Uterus (tissue), 4 donors: ENCODE measurements around the gene IL15RA. TPM values are rescaled to one million over a fixed set of nuclear protein-coding genes. Genes with fewer than 3 reads are reported as not detected.
"Not testable (repeated sequence)": the region's sequence is repeated elsewhere in the genome, so short reads cannot be mapped to it uniquely, and the experiment has no call there.

ENCODE experiments used
- DNase-seq, 2 donors: peaks; one replicate each; pipeline ENCODE4 v3.0.0-alpha.2; 2019 to 2020
- H3K27ac ChIP-seq, 2 donors: fragments of 200-600 bp; sonication (generic); 1 replicate in 1 of 2; 2 replicates in 1 of 2; pipeline ENCODE4 v1.5.1; 2016 to 2018
- H3K27me3 ChIP-seq, 2 donors: fragments of 200-600 bp; sonication (generic); one replicate each; pipeline ENCODE4 v1.5.1; 2018 to 2019; ENCODE audit warnings: control low read depth in 1 of 2
- H3K36me3 ChIP-seq, 2 donors: fragments of 200-600 bp; sonication (generic); one replicate each; pipeline ENCODE4 v1.5.1; 2019; ENCODE audit warnings: control low read depth in 1 of 2
- H3K4me1 ChIP-seq, 2 donors: fragments of 200-600 bp; sonication (generic); one replicate each; pipeline ENCODE4 v1.5.1; 2018 to 2019; ENCODE audit warnings: control low read depth in 1 of 2
- H3K4me3 ChIP-seq, 2 donors: fragments of 200-600 bp; sonication (generic); 1 replicate in 1 of 2; 2 replicates in 1 of 2; pipeline ENCODE4 v1.5.1; 2018 to 2019; ENCODE audit warnings: mild to moderate bottlenecking in 1 of 2
- H3K9me3 ChIP-seq, 2 donors: fragments of 200-600 bp; sonication (generic); one replicate each; pipeline ENCODE4 v1.5.1; 2019; ENCODE audit warnings: control low read depth in 1 of 2
- POLR2A ChIP-seq, 2 donors: fragments of 450-650 bp; IDR thresholded peaks; one replicate each; pipeline ENCODE4 v1.6.1; 2016; ENCODE audit warnings: antibody characterized with exemption in 2 of 2, mild to moderate bottlenecking in 1 of 2, moderate library complexity in 1 of 2
- intact Hi-C: fragments of 100-400 bp; cut with DNase I; formaldehyde crosslinking; loops from one replicate; pipeline ENCODE4 v1.15.1; 2023; ENCODE audit warnings: low total_unique reads
- total RNA-seq, 4 donors: library from RNA; depleted of rRNA in 3 of 4; stranded (reverse); fragments of >200 nt in 3 of 4; gene quantifications; one replicate each; pipeline versions ENCODE4 v1.1.0 to v1.2.4, GENCODE V29; 2014 to 2023
- TF ChIP-seq, protein P1 (sequence below), 4 experiments: fragments of 200-600 bp in 2 of 4; fragments of 450-650 bp in 2 of 4; sonication (generic) in 2 of 4; IDR thresholded peaks; one replicate each; pipeline ENCODE4 v1.5.1; 2016 to 2019; ENCODE audit warnings: antibody characterized with exemption in 4 of 4, mild to moderate bottlenecking in 2 of 4, moderate library complexity in 1 of 4
- donor health status: DM: yes; HTN: yes; CAD: no.

Gene IL15RA
- total RNA-seq, 4 donors from 2014 or later = 1.6 to 42.5 (median 31.9) TPM

DNA sequence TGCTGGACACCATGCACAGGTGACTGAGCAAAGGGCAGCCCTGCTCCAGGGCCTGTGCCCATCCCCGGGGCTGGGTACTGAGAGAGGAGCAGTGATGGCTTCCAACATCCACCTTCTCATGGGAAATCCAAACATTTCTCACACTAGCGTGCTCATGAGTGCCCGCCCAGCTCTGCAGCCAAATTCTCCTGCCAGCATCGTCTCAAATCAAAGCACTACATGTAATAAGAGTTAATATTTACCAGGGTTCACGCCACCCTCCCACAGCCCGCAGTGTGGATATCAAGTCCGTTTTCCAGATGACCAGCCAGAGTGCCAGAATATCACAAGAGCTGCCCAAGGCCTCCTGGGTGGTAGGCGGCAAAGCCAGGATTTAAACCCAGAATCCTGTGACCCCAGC, 12.1 kb downstream of the IL15RA start:
- Histone ChIP-seq H3K4me3 (no peak overlapping the region), H3K36me3 (no peaks in the 10 kb centered on the region), H3K4me1 (no peaks in the 10 kb centered on the region), H3K27ac (no peak overlapping the region), H3K27me3 (no peaks in the 10 kb centered on the region), H3K9me3 (no peaks in the 10 kb centered on the region)
- no peak for TF ChIP-seq POLR2A (IDR thresholded peaks at IDR 0.05)
- TF ChIP-seq, protein P1, sequence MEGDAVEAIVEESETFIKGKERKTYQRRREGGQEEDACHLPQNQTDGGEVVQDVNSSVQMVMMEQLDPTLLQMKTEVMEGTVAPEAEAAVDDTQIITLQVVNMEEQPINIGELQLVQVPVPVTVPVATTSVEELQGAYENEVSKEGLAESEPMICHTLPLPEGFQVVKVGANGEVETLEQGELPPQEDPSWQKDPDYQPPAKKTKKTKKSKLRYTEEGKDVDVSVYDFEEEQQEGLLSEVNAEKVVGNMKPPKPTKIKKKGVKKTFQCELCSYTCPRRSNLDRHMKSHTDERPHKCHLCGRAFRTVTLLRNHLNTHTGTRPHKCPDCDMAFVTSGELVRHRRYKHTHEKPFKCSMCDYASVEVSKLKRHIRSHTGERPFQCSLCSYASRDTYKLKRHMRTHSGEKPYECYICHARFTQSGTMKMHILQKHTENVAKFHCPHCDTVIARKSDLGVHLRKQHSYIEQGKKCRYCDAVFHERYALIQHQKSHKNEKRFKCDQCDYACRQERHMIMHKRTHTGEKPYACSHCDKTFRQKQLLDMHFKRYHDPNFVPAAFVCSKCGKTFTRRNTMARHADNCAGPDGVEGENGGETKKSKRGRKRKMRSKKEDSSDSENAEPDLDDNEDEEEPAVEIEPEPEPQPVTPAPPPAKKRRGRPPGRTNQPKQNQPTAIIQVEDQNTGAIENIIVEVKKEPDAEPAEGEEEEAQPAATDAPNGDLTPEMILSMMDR (IDR thresholded peaks at IDR 0.05) = no peak
- intact Hi-C loops = no loop called here
- no peak for DNase-seq

DNA sequence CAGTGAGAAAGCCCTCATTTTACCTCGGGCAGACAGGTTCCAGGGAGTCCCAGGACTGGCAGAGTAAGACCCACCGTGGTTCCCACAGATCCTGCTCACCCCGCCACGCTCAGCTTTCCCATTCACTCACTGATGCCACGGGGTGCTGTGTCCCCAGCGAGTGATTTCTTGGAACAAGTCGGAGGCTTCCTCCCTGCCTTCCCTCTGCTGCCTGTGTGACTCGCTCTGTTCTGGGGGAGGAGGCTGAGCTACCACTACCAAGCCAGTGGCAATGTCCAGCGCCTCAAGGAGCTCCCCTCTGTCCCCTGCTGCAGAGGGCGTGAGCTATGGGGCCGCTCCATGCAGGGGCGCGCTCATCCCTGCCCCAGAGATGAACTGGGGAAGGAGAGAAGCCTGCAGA, 12.6 kb downstream of the IL15RA start:
- Histone ChIP-seq H3K36me3 (no peaks in the 10 kb centered on the region), H3K4me1 (no peaks in the 10 kb centered on the region), H3K4me3 (no peak overlapping the region), H3K27me3 (no peaks in the 10 kb centered on the region), H3K27ac (no peak overlapping the region), H3K9me3 (no peaks in the 10 kb centered on the region)
- TF ChIP-seq POLR2A (IDR thresholded peaks at IDR 0.05) = no peak
- TF ChIP-seq, protein P1 (IDR thresholded peaks at IDR 0.05) = no peak
- DNase-seq = no peak
- intact Hi-C loops = no loop called here

DNA sequence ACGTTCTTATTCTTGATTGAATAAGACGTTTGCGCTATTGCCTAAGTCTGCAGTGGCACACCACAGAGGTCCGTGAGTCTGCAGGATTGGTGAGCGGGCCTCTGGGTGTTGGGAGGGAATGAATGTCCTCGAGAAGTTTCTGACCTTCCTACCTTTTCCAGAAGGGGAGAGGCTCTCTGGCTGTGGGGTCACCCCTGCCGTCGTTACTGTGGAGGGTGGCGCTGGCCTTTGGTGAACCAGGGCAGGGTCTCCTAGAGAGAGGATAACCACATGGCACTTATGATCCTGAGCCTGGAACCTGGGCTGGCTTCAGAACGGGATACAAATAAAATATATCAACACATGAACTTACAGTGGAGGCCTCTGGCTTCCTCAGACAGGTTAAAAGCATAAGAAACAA, 13.8 kb downstream of the IL15RA start:
- no peak for DNase-seq
- Histone ChIP-seq H3K9me3 (no peaks in the 10 kb centered on the region), H3K4me3 (no peak overlapping the region), H3K4me1 (no peaks in the 10 kb centered on the region), H3K36me3 (no peaks in the 10 kb centered on the region), H3K27ac (no peak overlapping the region), H3K27me3 (no peaks in the 10 kb centered on the region)
- intact Hi-C loops = no loop called here
- TF ChIP-seq, protein P1 (IDR thresholded peaks at IDR 0.05) = no peak
- no peak for TF ChIP-seq POLR2A (IDR thresholded peaks at IDR 0.05)

DNA sequence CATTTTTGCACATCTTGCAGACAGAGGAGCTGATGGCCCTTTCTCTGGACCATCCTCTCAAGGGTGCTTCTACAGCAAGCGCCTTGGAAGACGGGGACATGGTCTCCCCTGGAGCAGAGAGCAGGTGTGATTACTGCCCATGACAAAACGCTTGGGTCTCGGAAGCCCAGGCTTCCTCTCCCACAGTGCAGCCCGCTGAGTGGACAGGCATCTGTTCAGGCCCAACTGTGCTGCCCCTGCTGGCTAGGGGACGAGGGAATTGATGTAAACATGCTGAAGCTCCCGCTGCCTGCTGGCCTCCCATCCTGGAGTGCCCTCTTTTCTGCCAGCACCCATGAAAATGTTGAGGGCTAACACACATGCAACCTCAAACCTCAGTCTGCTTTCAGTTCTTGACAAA, 14.3 kb downstream of the IL15RA start:
- Histone ChIP-seq H3K27ac (no peak overlapping the region), H3K4me3 (no peak overlapping the region), H3K4me1 (no peaks in the 10 kb centered on the region), H3K36me3 (no peaks in the 10 kb centered on the region), H3K27me3 (no peaks in the 10 kb centered on the region), H3K9me3 (no peaks in the 10 kb centered on the region)
- intact Hi-C loops = no loop called here
- no peak for DNase-seq
- TF ChIP-seq, protein P1 (IDR thresholded peaks at IDR 0.05) = no peak
- no peak for TF ChIP-seq POLR2A (IDR thresholded peaks at IDR 0.05)

DNA sequence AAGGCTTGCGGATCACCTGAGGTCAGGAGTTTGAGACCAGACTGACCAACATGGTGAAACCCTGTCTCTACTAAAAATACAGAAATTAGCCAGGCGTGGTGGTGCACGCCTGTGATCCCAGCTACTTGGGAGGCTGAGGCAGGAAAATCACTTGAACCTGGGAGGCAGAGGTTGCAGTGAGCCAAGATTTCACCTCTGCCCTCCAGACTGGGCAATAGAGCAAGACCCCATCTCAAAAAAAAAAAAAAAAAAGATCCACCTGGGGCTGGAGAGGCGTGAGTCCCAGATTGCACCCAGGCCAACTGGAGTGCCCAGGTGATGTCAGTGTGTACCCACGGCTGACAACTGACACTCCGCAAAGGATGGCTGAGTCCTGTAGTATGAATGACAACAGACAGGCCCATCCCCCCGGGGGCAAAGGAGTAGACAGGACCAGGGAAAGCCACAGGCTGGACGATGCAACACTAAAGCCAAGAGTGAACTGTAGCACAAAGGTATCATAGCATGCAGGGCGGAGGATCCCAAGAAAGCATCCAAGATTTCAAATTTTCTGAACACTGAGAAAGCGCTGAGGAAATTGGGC, 14.9 kb downstream of the IL15RA start:
- intact Hi-C loops, H3K27ac ChIP-seq, H3K9me3 ChIP-seq, DNase-seq, H3K27me3 ChIP-seq, H3K4me3 ChIP-seq, H3K4me1 ChIP-seq, H3K36me3 ChIP-seq: not testable (repeated sequence)
